ENCODE data around the gene TATDN3. TPM values are rescaled to one million over a fixed set of nuclear protein-coding genes. Genes with fewer than 3 reads are reported as not detected.
"Not testable (repeated sequence)": the region's sequence is repeated elsewhere in the genome, so short reads cannot be mapped to it uniquely, and the experiment has no call there.

TATDN3 gene
- total and polyA plus RNA-seq, 12 donors: 12.9 to 38.8 (median 24.2) TPM

- Histone ChIP-seq H3K36me3 (peaks cover 0 to 31% (median 0%) of the 10 kb centered on the region in 9 donors), H3K27me3 (no peaks in the 10 kb centered on the region), H3K4me3 (no peak overlapping the region), H3K27ac (no peak overlapping the region), H3K9me3 (no peaks in the 10 kb centered on the region), H3K4me1 (peaks cover 2 to 44% (median 24%) of the 10 kb centered on the region in 9 donors)
- 91 to 100% methylated on average over 2 of the region's 2 CpGs for WGBS, 2 donors
- ATAC-seq: no peak
- intact Hi-C loops (cut with DNase I): no loop called here
- no peak for TF ChIP-seq CTCF (IDR thresholded peaks at IDR 0.05)
- no peak for DNase-seq
Observed at GRCh38 chr1:212862111-212862690, 70.5 kb downstream of the TATDN3 start.

GRCh38 chr1:212863345-212863744, 71.7 kb downstream of the TATDN3 start:
- Histone ChIP-seq H3K36me3 (peaks cover 0 to 41% (median 0%) of the 10 kb centered on the region in 9 donors), H3K4me1 (peaks cover 0 to 40% (median 20%) of the 10 kb centered on the region in 9 donors)
- 91 to 94% methylated on average over 10 of the region's 10 CpGs for WGBS, 2 donors
- ATAC-seq; H3K4me3 ChIP-seq; H3K27ac ChIP-seq; H3K27me3 ChIP-seq; DNase-seq; H3K9me3 ChIP-seq; intact Hi-C loops (cut with DNase I): not testable (repeated sequence)

- no peak overlapping the region for H3K27ac ChIP-seq
- no peak for DNase-seq
- WGBS, 2 donors: 83 to 85% methylated on average over 4 of the region's 4 CpGs
- no peaks in the 10 kb centered on the region for H3K27me3 ChIP-seq
- no peak overlapping the region for H3K4me3 ChIP-seq
- H3K4me1 ChIP-seq: peaks cover 0 to 34% (median 14%) of the 10 kb centered on the region in 9 donors
- H3K36me3 ChIP-seq: peaks cover 0 to 50% (median 0%) of the 10 kb centered on the region in 9 donors
- no peak for ATAC-seq
- H3K9me3 ChIP-seq: no peaks in the 10 kb centered on the region
- no peak for TF ChIP-seq CTCF (IDR thresholded peaks at IDR 0.05)
- intact Hi-C loops (cut with DNase I): no loop called here
Observed at GRCh38 chr1:212864201-212864600, 72.5 kb downstream of the TATDN3 start.

Other genes with a start within 250 kb of the TATDN3 start
- gene ATF3, start 183.1 kb upstream of the TATDN3 start, total RNA-seq: 100 to 1,000 TPM in 1 of 10 donors, 10 to 100 TPM in 8, 1 to 10 TPM in 1; 8.4 to 684 (median 25.9) TPM
- gene ATF3, start 183.1 kb upstream of the TATDN3 start, polyA plus RNA-seq: 10 to 100 TPM; 16.9 to 40.0 TPM
- gene BATF3, start 92.1 kb upstream of the TATDN3 start, total RNA-seq: 1 to 10 TPM in 6 of 10 donors, under 1 TPM in 4; 0.28 to 7.0 (median 1.0) TPM
- 1 to 10 TPM; 1.6 to 2.2 TPM for gene BATF3, start 92.1 kb upstream of the TATDN3 start, polyA plus RNA-seq
- gene NSL1, start 117 bp upstream of the TATDN3 start, total RNA-seq: 10 to 100 TPM; 19.1 to 30.1 (median 24.3) TPM
- 10 to 100 TPM in 1 of 2 donors, 1 to 10 TPM in 1; 9.4 to 21.3 TPM for gene NSL1, start 117 bp upstream of the TATDN3 start, polyA plus RNA-seq
- gene SPATA45, start 55.8 kb downstream of the TATDN3 start, total RNA-seq: under 1 TPM in 1 of 10 donors, not detected in 9; 0.56 TPM
- not detected for gene SPATA45, start 55.8 kb downstream of the TATDN3 start, polyA plus RNA-seq
- 1 to 10 TPM; 1.2 to 4.9 (median 2.2) TPM for gene FLVCR1, start 66.4 kb downstream of the TATDN3 start, total RNA-seq
- 1 to 10 TPM; 1.3 to 2.8 TPM for gene FLVCR1, start 66.4 kb downstream of the TATDN3 start, polyA plus RNA-seq
- gene VASH2, start 158.6 kb downstream of the TATDN3 start, total RNA-seq: 1 to 10 TPM in 2 of 10 donors, under 1 TPM in 8; 0.41 to 1.2 (median 0.81) TPM
- gene VASH2, start 158.6 kb downstream of the TATDN3 start, polyA plus RNA-seq: under 1 TPM; 0.37 to 0.42 TPM
- 10 to 100 TPM; 13.8 to 22.0 (median 18.6) TPM for gene ANGEL2, start 224.0 kb downstream of the TATDN3 start, total RNA-seq
- 10 to 100 TPM in 1 of 2 donors, 1 to 10 TPM in 1; 6.1 to 20.0 TPM for gene ANGEL2, start 224.0 kb downstream of the TATDN3 start, polyA plus RNA-seq